Measurements from ENCODE around the gene PTOV1. TPM values are rescaled to one million over a fixed set of nuclear protein-coding genes. Genes with fewer than 3 reads are reported as not detected.

Gene PTOV1
- total and polyA plus RNA-seq, 2 of the 4 experiments (the other 2 are of a cell fraction), result 34.4 to 107 TPM

- WGBS, 2 experiments (ENCODE audit: extremely low coverage in 2 of 2, insufficient read length in 1 of 2), result 87% methylated on average over 9 of the region's 23 CpGs; no CpG with 5 or more reads in 1 of the 2 experiments
- H3K9me1 ChIP-seq (ENCODE audit: insufficient read depth, low read length), result no peaks in the 10 kb centered on the region
- intact Hi-C loops (cut with micrococcal nuclease) (no loop called here), dilution Hi-C loops (cut with HindIII; ENCODE audit: low sequenced_read_pairs, unreplicated experiment) (no loop called here), in situ Hi-C loops (cut with MboI; ENCODE audit: low sequenced_read_pairs) (no loop called here)
- no peak overlapping the region for H2AFZ ChIP-seq (replicated peaks; ENCODE audit: low read length, poor library complexity)
- no peak overlapping the region for H4K8ac ChIP-seq (ENCODE audit: low read depth in 2 of 2, low read length in 2 of 2)
- POLR2A ChIA-PET (ENCODE audit: unreplicated experiment), result no interaction called here
- H4K20me1 ChIP-seq (ENCODE audit: insufficient read depth, low read length), result no peaks in the 10 kb centered on the region
- peaks cover 2% of the 10 kb centered on the region; the same call in 1 of the 2 replicates for H3K4me1 ChIP-seq (ENCODE audit: control insufficient read depth, insufficient read depth, low read length)
- H3K18ac ChIP-seq (ENCODE audit: low read depth, low read length), result no peak overlapping the region
- H3K27ac ChIP-seq (ENCODE audit: insufficient read depth, low read length), result no peak overlapping the region
- H3K14ac ChIP-seq (replicated peaks; ENCODE audit: low read depth, low read length), result no peak overlapping the region
- H3K56ac ChIP-seq (ENCODE audit: extremely low read depth, insufficient read depth, low read length), result no peak overlapping the region
- H3K23ac ChIP-seq (ENCODE audit: low read depth, low read length), result no peak overlapping the region
- H2AK9ac ChIP-seq (replicated peaks; ENCODE audit: low read depth, low read length, poor library complexity), result no peak overlapping the region
- CTCF ChIA-PET, result no interaction called here
- DNase-seq (no peak), ATAC-seq (ENCODE audit: low read depth) (no peak)
- peaks cover 3% of the 10 kb centered on the region; the same call in 1 of the 2 replicates for H3K27me3 ChIP-seq (ENCODE audit: control insufficient read depth, insufficient read depth, low read length)
- H3K4ac ChIP-seq (ENCODE audit: low read depth, low read length), result no peak overlapping the region
- H3K36me3 ChIP-seq (ENCODE audit: control insufficient read depth, insufficient read depth, low read length), result peaks cover 39% of the 10 kb centered on the region
- no TSS peak for BruUV-seq (replicated peaks)
- TF ChIP-seq POLR2A (IDR thresholded peaks at IDR 0.05; ENCODE audit: low read depth, low read length) (no peak), BHLHE40 (IDR thresholded peaks at IDR 0.05; ENCODE audit: low read depth, low read length) (no peak), SMC3 (IDR thresholded peaks at IDR 0.05; ENCODE audit: low read depth, low read length) (no peak), RFX5 (IDR thresholded peaks at IDR 0.05; ENCODE audit: low read depth, low read length) (no peak), FOS (IDR thresholded peaks at IDR 0.05; ENCODE audit: low read depth, low read length) (no peak), RCOR1 (IDR thresholded peaks at IDR 0.05; ENCODE audit: insufficient replicate concordance, low read length) (no peak), CEBPB (IDR thresholded peaks at IDR 0.05; ENCODE audit: low read depth, low read length) (no peak), CTCF (conservative IDR thresholded peaks at IDR 0.05; ENCODE audit: low read depth, low read length) (no peak), NFE2L2 (IDR thresholded peaks at IDR 0.05; ENCODE audit: low read depth, low read length) (no peak)
- H2AK5ac ChIP-seq (ENCODE audit: low read depth, low read length), result no peak overlapping the region
- H3K9ac ChIP-seq (ENCODE audit: low read depth, low read length), result no peak overlapping the region
- H3K4me2 ChIP-seq (ENCODE audit: low read depth, low read length), result no peak overlapping the region
- no peak overlapping the region for H3K4me3 ChIP-seq (ENCODE audit: insufficient read depth, low read depth, low read length)
- no peak overlapping the region for H2BK5ac ChIP-seq (ENCODE audit: low read depth, low read length, poor library complexity, severe bottlenecking)
- no peak overlapping the region for H4K91ac ChIP-seq (ENCODE audit: insufficient read depth, low read depth, low read length)
- peaks cover 0 to 6% of the 10 kb centered on the region in 2 experiments; a peak in 1 of 4 replicates for H3K79me1 ChIP-seq (ENCODE audit: low read depth in 1 of 2, low read length in 2 of 2)
- no peak overlapping the region for H2BK15ac ChIP-seq (ENCODE audit: low read depth, low read length)
- H3K9me3 ChIP-seq (ENCODE audit: control insufficient read depth, insufficient read depth, low read length), result peaks cover 6% of the 10 kb centered on the region; the same call in 1 of the 2 replicates
- H4K5ac ChIP-seq (ENCODE audit: low read depth, low read length), result no peak overlapping the region
- H2BK20ac ChIP-seq (ENCODE audit: low read depth, low read length), result no peak overlapping the region
- H2BK120ac ChIP-seq (ENCODE audit: low read depth, low read length), result no peak overlapping the region
Measured at GRCh38 chr19:49887037-49887664, 36.2 kb downstream of the PTOV1 start.
